NB4 (cell line): ENCODE results near the gene HS6ST3.

Experiments used
- DNase-seq: peaks from one replicate; pipeline ENCODE4 v3.0.0; 2010; ENCODE audit warnings: low read depth
- H3K4me3 ChIP-seq: one replicate; pipeline ENCODE4 v1.5.1; 2011; ENCODE audit warnings: mild to moderate bottlenecking, low read depth, low read length, moderate library complexity
- MYC ChIP-seq: IDR thresholded peaks from 2 replicates; pipeline ENCODE4 v1.6.1; 2011; ENCODE audit warnings: low read depth, low read length
- POLR2A ChIP-seq: IDR thresholded peaks from 2 replicates; pipeline ENCODE4 v1.6.1; 2011; ENCODE audit warnings: mild to moderate bottlenecking; ENCODE audit not compliant: insufficient read length; ENCODE audit errors: extremely low read depth
- TF ChIP-seq, protein P1 (sequence below): IDR thresholded peaks from one replicate; pipeline ENCODE4 v1.5.1; 2012; ENCODE audit warnings: low read depth, low read length
- TF ChIP-seq, protein P2 (sequence below): IDR thresholded peaks from 2 replicates; pipeline ENCODE4 v1.6.1; 2011; ENCODE audit warnings: low read depth, low read length

Gene HS6ST3

DNA sequence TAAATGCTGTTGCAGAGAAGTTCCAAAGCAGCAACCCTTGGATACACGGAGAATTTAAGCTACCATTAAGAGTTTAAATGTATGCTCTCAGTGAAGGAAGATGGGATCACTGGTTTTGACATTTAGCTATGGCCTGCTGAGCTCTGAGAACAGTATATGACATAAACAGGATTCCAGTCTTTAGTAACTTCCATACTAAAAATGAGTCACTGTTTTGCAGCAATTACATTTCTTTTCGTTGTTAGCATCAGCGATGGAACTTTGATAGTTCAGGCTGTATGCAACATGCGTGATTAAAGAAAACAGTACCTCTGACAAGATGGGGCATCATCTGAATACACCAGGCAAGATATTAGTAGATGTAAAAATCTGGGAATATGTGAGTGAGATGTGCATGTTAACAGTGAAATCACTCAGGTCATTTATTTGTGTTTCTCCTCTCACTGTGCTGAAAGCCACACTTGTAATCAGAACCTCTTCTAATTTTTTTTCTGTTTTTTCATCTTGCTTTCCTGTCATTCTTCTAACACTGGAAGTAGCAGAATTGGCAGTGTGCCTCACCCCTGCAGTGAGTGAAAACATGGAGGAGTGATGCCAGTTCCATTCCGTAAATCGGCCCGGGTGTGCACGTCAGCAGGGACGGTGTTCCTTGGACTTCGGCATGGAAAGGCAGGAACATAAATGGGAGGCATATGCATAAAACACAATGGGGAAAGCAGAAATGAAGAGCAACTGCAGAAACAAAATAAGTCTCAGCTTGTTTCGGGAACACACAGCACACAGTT, 542.8 kb downstream of the HS6ST3 start:
- DNase-seq, result no peak
- TF ChIP-seq MYC (no peak), POLR2A (no peak)
- TF ChIP-seq, protein P1, sequence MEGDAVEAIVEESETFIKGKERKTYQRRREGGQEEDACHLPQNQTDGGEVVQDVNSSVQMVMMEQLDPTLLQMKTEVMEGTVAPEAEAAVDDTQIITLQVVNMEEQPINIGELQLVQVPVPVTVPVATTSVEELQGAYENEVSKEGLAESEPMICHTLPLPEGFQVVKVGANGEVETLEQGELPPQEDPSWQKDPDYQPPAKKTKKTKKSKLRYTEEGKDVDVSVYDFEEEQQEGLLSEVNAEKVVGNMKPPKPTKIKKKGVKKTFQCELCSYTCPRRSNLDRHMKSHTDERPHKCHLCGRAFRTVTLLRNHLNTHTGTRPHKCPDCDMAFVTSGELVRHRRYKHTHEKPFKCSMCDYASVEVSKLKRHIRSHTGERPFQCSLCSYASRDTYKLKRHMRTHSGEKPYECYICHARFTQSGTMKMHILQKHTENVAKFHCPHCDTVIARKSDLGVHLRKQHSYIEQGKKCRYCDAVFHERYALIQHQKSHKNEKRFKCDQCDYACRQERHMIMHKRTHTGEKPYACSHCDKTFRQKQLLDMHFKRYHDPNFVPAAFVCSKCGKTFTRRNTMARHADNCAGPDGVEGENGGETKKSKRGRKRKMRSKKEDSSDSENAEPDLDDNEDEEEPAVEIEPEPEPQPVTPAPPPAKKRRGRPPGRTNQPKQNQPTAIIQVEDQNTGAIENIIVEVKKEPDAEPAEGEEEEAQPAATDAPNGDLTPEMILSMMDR, result no peak
- TF ChIP-seq, protein P2, sequence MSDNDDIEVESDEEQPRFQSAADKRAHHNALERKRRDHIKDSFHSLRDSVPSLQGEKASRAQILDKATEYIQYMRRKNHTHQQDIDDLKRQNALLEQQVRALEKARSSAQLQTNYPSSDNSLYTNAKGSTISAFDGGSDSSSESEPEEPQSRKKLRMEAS, result no peak
- H3K4me3 ChIP-seq, result no peak overlapping the region

GRCh38 chr13:96636001-96636709, 546.2 kb downstream of the HS6ST3 start:
- H3K4me3 ChIP-seq, result no peak overlapping the region
- TF ChIP-seq MYC (no peak), POLR2A (no peak)
- TF ChIP-seq, protein P2, result no peak
- TF ChIP-seq, protein P1, result no peak
- DNase-seq, result no peak

DNA sequence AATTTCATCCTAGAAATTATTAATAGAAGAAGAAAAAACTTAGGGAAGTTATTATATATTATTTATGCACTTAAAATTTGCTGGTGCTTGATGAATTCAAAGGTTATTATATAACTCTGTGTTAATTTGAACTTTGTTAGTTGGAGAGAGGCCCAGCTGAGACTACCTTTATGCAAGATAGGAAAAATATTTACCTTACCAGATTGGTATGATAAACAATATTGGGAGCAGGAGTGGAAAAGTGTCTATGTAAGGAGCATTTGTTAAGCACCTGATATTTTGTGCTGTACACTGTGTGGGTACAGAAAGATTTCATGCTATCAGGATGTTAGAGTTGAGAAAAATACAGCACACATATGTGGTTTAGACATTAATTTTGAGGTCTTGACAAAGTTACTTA, 547.1 kb downstream of the HS6ST3 start:
- no peak overlapping the region for H3K4me3 ChIP-seq
- TF ChIP-seq, protein P1, result no peak
- TF ChIP-seq POLR2A (no peak), MYC (no peak)
- TF ChIP-seq, protein P2, result no peak
- no peak for DNase-seq

GRCh38 chr13:96646101-96646500, 556.2 kb downstream of the HS6ST3 start:
- no peak overlapping the region for H3K4me3 ChIP-seq
- TF ChIP-seq, protein P1, result no peak
- TF ChIP-seq MYC, result no peak
- TF ChIP-seq, protein P2, result no peak
- TF ChIP-seq POLR2A, result no peak
- DNase-seq, result no peak

DNA sequence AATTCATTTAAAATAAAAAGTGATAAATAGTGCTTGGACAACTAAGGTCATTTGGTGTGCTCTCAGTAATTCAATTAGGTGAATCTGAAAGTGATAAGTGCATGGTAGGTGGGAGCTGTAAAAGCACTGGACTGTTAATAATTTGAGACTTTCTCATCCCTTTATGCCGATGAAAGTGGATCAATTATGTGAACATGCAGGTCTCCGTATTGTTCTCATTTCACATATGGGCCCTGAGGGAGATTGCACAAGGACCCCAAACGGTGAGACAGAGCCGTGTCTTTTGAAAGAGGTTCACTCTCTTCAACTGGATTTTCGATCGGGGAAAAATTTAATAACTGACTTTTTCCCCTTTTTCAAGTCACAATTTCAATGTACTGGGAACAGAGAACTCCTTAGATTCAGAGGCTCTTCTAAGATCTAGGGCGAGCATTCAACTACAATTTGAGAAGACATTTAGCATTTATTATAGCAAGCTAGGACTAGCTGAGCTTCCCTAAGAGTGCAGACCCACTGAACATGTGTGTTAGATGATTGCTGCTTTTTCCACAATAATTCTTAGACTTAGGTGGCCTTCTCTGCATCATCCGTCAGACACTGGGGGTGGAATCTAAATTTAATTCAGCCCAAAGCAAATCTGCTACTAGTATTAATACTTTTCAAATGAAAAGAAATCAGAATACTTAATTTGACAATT, 556.8 kb downstream of the HS6ST3 start:
- H3K4me3 ChIP-seq, result no peak overlapping the region
- TF ChIP-seq, protein P2, result no peak
- TF ChIP-seq POLR2A, result no peak
- no peak for TF ChIP-seq MYC
- TF ChIP-seq, protein P1, result no peak
- DNase-seq, result no peak
